NCI-H2029 (cell line): ENCODE measurements around the gene KLF16.

Experiments used
- DNase-seq: peaks from one replicate; lab custom pipeline; 2025; lab: John Stamatoyannopoulos, UW

The KLF16 gene

DNA sequence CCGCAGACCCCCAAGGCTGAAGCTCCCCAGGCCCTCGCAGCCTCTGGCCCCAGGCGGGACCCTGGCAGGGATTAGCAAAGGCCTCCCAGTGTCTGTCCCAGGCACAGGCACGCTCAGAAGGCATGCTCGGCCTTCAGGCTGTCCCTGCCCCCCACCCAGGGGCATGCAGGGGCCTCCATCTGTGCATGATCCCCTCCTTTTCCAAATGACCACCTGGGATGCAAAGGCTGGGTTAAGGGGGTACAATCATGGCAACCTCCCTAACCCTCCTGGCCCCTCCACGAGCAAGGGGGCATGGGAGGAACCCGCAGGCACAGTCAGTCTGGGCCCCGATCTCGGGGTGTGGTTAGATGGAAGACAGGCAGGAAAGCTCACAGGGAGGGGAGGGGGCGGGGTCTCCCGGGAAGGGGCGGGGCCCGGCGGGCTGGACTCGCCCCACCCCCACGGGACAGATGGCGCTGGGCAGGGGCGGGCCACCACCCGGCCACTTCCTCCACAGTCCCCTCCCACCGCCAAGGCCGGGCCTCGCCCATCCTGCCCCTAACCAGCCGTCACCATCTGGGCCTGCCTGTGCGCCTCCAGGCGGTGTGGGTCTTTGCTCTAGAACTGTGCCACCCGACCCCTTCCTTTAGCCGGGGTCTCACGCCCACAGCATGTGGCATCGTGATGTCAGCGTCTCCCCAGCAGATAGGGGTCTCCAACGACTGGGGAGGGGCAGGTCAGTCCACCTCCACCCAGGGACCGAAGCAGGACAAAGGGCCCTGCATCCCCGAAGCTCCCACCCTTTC lies 8.1 kb downstream of the KLF16 start:
- DNase-seq = peak; percentile 50

- no peak for DNase-seq
Observed at GRCh38 chr19:1854542-1855039, 8.8 kb downstream of the KLF16 start.

GRCh38 chr19:1854039-1854541 lies 9.3 kb downstream of the KLF16 start:
- no peak for DNase-seq

DNA sequence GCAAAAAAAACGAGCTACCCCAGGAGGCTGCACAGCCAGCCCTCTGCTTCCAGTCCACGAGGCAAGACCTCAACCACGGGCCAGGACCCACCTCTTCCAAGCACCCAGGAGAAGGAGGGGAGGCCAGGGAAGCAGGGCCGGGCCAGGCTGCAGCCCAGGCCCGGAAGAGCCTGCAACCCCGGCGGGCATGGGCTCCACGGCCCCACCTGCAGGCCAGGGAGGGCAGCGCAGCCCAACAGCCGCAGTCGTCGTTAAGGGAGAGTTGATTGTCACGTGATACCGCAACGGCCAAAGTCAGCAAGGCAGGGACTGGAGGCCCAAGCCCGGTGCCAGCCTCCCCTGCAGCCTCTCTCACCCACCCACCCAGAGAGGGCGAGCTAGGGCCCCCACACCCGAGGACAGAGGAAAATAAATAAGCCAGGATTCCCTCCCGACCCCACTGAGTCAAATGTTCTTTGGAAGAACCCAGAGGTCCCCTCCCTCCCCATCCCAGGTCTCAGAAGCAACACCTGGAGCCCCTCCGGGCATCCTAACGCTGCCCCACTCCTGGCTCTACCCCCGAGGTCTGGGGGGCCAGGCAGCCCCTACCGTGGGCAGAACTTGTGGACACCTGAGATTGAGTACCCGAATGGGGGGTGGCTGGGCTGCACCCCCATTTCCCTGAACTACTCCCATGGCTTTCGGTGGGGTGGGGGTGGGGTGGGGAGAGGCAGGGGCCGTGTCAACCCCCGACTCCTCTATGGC lies 9.9 kb downstream of the KLF16 start:
- DNase-seq = peak; percentile 74

- DNase-seq = no peak
Observed at GRCh38 chr19:1852581-1853128, 10.7 kb downstream of the KLF16 start.

DNA sequence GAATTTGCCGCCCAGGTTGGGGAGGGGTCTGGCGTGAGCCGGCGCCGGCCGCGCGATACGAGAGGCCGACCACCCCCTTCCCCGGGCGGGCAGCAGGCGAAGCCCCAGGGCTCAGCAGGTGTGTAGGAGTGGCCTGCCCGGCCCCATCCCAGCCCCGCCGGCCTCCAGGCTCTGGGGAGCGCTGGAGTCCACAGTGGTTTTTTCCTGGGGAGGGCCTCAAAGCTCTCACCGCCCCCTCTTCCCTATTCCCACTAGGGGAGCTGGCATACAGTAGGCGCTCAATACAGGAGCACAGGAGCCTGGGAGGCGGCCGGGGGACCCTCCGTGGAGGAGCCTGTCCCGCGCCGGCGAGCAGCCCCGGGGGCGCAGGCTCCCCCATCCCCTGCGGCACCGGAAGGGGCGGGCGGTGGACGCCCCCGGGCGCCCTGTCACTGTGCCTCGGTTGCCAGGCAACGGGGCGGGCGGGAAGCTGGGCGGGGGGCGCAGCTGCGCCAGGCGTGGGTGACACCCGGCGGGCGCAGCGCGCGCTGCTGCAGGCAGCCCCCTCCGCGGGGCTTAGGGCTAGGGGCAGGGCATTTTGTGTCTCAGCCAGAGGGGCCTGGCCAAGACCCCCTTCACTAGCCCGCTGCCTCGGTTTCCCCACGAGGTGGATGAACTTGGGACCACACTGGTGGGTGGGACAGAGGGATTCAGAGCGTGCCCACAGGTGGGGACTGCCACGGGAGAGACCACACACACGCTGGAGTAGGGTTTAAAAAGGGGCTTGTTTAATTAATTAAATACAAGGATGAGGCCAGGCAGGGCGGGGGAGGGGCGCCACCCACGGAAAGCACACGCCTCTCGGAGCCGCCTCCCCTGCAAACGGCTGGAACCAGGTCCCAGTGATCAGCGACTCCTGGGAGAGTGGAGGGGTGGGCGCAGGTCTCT lies 11.5 kb downstream of the KLF16 start:
- DNase-seq = no peak

GRCh38 chr19:1850809-1851653 lies 12.3 kb downstream of the KLF16 start:
- no peak for DNase-seq

- DNase-seq = no peak
Observed at GRCh38 chr19:1849886-1850398, 13.4 kb downstream of the KLF16 start.

DNA sequence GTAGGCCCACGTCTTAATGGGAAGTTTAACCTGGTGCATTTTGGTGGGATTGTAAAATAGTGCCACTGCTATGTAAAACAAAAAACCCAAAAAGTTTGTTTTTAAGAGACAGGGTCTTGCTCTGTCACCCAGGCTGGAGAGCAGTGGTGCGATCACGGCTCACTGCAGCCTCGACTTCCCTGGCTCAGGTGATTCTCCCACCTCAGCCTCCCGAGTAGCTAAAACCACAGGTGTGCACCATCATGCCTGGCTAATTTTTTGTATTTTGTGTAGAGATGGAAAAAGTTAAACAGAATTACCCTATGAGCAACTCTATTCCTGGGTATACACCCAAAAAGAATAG lies 14.3 kb downstream of the KLF16 start:
- DNase-seq = no peak

- DNase-seq = peak; percentile 93
Observed at GRCh38 chr19:1848399-1849131, 14.8 kb downstream of the KLF16 start, which contains the start of gene REXO1. Gene REXO1 (minus strand): TSS chr19:1848483. CDS start chr19:1848358, 125 bp downstream.

- DNase-seq = no peak
Observed at GRCh38 chr19:1847684-1848398, 15.5 kb downstream of the KLF16 start.

GRCh38 chr19:1847348-1847683 lies 16.1 kb downstream of the KLF16 start:
- DNase-seq = no peak

DNA sequence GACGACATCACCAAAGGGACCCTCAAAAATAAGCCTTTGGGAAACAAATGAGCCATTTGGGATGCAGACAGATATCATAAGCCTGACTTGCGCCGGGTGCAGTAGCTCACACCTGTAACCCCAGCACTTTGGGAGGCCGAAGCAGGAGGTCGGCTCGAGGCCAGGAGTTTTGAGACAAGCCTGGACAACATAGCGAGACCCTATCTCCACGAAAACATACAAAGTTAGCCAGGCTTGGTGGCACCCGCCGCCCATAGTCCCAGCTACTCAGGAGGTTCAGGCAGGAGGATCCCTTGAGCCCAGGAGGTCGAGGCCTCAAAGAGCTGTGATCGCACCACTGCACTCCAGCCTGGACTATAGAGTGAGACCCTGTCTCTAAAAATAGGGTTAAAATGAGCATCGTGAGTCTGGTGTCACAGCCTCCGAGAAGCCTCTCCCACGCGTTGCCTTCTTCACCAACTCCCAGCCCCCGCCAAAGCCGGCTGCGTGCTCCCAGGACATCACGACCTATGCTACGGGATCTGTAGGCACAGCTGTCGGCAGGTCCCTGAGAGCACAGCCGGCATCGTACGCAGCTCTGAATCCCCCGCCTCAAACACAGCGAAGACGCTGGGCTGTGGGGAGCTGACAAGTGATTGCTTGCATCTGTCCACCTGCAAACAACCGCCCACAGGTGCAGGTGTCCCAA lies 16.7 kb downstream of the KLF16 start:
- DNase-seq = no peak

DNA sequence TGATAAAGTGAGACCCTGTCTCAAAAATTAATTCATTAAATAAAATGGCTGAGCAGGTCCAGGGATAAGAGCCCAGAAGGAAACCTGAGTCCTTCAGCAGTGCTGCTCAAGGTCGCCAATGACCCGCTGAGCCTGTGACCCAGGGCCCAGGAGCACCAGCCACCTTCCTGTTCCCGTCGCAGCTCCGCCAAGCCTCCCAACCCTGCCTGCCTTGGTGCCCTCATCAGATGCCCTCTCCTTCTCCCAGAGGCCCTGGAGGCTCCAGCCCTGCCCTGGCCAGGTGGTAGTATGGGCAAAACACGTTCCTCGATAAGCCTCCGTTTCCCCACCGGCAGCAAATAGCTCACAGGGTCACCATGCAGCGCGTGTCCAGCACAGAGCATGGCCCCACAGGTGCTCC lies 17.7 kb downstream of the KLF16 start:
- DNase-seq = no peak

- no peak for DNase-seq
Observed at GRCh38 chr19:1845125-1845515, 18.3 kb downstream of the KLF16 start.

GRCh38 chr19:1844513-1845124 lies 18.8 kb downstream of the KLF16 start:
- DNase-seq = no peak

GRCh38 chr19:1843646-1844394 lies 19.6 kb downstream of the KLF16 start:
- DNase-seq = no peak
